Thyroid gland (tissue), 4 donors: Measurements from ENCODE around the gene CDH4.

Experiments used
- POLR2A ChIP-seq, 2 donors: fragments of 450-650 bp; IDR thresholded peaks; one replicate each; pipeline ENCODE4 v1.6.1; 2017; ENCODE audit warnings: antibody characterized with exemption in 2 of 2, mild to moderate bottlenecking in 2 of 2, moderate library complexity in 1 of 2
- TF ChIP-seq, protein P1 (sequence below), 6 experiments: fragments of 200-600 bp in 3 of 6; fragments of 450-650 bp in 3 of 6; sonication (generic) in 3 of 6; IDR thresholded peaks; one replicate each; pipeline ENCODE4 v1.5.1; 2016 to 2019; ENCODE audit warnings: antibody characterized with exemption in 6 of 6, mild to moderate bottlenecking in 2 of 6, inconsistent platforms in 1 of 6, moderate library complexity in 1 of 6

DNA sequence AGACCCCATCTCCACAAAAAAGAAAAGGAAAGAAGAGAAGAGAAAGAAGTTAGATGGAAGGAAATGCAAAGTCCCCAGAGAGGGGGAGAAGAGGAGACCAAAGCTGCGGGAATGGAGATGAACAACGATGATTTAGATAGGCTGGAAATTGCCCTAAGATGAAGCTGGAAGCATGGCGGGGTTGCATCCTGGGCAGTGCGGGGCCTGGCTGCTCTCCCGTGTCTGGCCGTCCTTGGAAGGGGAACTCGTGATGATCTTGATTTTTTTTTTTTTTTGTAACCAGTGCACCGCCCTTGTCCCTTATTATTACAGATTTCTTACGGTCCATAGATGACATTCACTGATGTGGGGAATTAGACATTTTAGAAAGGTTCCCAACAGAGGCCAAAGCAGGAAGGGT is 276.5 kb downstream of the CDH4 start:
- TF ChIP-seq POLR2A (IDR thresholded peaks at IDR 0.05), result no peak
- TF ChIP-seq, protein P1, sequence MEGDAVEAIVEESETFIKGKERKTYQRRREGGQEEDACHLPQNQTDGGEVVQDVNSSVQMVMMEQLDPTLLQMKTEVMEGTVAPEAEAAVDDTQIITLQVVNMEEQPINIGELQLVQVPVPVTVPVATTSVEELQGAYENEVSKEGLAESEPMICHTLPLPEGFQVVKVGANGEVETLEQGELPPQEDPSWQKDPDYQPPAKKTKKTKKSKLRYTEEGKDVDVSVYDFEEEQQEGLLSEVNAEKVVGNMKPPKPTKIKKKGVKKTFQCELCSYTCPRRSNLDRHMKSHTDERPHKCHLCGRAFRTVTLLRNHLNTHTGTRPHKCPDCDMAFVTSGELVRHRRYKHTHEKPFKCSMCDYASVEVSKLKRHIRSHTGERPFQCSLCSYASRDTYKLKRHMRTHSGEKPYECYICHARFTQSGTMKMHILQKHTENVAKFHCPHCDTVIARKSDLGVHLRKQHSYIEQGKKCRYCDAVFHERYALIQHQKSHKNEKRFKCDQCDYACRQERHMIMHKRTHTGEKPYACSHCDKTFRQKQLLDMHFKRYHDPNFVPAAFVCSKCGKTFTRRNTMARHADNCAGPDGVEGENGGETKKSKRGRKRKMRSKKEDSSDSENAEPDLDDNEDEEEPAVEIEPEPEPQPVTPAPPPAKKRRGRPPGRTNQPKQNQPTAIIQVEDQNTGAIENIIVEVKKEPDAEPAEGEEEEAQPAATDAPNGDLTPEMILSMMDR (IDR thresholded peaks at IDR 0.05), result no peak
